ENCODE results near the gene PTPRN2.
"Not testable (repeated sequence)": the region's sequence is repeated elsewhere in the genome, so short reads cannot be mapped to it uniquely, and the experiment has no call there.

PTPRN2 gene

DNA sequence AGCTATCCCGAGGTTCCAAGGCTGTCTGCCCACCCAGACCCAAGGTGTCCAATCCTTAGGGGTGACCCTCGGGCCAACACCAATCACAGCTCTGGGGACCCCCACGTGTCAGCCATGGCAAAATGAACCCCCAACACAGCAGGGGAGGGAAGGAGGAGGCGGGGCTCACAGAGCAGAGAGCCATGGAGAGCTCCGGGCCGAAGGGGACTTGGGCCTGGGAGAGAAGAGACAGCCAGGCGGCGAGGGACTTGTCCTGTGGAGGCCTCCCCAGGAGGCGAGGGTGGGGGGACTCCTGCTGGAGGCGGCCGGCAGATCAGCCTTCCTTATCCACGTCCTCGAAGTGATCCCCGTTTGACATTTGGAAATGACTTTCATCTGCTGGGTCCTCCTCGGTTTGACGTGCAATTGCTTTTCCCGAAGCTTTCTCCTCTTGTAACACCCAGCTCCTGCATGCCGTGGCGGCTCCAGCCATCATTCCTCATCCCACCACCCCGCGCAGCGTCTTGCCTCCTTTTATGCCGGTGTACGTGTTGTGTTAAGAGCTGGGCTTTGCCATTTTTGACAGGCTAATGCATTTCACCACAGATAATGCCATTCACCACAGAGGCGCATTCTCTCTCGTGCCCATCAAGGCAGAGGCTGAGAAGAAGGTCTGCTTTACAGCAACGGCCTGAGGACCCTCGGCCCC is 913.5 kb downstream of the PTPRN2 start:
- no peak for DNase-seq

DNA sequence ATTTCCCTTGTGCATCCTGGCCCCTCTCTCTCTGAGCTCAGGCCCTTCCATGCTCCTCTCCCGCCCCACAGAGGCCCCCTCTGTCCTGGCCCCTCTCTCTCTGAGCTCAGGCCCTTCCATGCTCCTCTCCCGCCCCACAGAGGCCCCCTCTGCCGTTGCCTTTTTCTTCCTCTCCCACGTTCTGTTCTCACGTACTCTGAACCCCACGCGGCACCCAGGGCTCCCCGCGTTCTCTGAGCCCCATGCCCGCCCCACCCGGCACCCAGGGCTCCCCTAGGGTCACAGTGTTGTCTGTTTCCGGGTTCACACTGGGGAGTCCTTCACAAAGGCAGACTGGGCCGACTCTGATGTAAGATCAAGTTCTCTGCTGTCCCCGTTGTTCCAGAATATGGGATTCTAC is 914.0 kb downstream of the PTPRN2 start:
- no peak for DNase-seq

DNA sequence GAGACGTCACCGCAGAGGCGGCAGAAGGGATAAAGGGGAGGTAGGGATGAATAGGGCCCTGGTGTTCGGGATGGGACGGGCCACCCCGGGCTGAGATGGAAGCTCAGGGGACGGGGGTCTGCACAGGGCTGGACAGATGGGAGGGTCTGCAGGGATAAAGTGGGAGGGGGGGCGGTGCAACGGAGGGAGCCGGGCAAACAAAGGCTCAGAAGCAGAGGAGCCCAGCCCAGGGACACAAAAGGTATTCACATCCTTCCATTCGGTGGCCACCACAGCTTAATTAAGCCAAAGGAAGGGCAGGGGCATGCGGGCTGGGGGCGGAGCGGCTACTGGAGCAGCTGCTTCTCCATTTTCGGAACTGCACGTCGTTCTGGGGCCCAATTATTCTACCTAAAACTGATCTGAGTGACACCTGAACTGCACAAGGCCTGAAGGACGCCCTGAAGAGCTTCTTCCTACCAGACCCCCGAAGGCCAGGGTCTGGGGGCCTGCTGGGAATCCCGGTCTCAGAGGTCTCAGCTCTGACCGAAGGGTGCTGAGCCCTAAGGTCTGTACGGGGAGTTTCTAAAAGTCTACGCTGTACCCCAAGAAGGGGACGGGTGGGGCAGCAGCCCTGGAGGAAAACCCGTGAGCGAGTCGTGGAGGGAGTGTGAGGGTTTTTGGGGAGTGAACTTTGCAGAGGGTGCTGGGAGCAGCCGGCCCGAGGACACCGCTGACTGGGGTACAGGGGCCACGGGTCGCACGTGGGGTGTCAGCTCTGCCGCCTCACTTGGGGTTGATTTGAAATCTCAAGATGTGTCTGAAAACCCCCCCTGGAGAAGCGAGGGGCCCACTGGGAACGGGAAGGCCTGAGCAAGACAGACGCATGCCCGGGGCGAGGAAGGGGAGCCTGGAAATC is 916.0 kb downstream of the PTPRN2 start:
- DNase-seq, result no peak

DNA sequence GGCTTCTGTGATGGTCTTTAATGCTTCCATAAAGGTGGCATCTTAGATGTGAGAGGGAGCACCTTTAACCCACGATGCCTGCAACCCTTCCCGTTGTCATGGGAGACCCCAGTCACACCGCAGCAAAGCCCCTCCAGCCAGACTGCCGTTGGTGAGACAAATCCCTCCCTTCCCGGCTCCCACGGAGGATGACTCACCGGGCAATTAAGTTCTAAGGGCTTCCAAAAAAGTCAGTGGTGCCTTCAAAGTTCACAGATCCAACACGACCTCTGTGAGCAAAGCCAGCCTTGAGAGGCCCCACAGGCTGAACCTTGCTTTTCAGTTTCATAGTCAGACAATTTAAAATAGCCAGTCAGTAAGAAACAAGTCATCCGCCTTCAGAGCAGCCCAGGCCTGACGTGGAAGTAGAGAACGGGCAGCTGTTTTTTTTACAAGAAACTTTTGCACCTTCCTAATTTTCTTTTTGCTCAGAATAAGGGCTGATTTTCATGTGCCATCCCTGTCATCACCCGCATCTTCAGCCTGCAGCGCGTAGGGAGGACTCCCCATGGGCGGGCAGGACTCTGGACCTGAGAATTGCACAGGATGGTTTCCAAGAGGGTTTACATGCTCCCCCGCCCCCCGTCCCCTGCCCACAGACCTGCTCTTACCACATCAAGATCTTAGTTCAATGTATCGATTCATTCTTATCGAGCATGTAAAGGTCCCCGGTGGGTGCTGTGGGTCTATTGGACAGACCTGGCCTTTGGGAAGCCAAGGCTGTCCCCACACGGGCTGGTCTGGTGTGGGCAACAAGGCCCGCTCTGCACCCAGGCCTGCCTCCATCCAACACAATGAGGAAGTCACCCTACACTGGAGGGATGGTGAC is 916.9 kb downstream of the PTPRN2 start:
- no peak for DNase-seq

DNA sequence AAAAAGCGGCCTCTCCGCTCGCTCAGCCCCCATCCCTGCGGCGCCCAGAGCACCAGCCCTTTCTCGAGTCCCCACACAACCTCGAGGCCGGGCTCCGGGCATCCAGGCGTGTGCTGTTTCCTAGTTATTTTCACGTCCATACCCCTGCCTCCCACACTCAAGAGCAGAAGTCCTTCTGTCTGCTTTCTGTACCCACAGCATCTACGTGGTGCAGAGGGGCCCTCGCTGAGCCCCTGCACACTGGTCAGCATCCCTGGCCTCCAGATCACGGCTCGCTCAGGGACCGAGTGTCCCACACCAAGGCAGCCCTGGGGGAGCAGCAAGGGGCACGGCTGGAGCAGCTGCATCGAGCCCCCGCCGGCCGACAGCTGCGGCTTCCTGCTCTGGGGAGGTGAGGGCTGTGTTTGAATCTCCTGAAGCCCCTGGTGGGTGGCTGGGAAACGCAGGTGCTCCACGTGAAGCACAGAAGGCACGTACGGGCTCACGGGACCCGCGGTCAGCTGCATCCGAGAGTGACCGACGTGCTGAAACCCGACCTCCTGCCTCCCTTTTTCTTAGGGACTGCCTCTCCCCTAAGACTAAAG is 917.8 kb downstream of the PTPRN2 start:
- no peak for DNase-seq

DNA sequence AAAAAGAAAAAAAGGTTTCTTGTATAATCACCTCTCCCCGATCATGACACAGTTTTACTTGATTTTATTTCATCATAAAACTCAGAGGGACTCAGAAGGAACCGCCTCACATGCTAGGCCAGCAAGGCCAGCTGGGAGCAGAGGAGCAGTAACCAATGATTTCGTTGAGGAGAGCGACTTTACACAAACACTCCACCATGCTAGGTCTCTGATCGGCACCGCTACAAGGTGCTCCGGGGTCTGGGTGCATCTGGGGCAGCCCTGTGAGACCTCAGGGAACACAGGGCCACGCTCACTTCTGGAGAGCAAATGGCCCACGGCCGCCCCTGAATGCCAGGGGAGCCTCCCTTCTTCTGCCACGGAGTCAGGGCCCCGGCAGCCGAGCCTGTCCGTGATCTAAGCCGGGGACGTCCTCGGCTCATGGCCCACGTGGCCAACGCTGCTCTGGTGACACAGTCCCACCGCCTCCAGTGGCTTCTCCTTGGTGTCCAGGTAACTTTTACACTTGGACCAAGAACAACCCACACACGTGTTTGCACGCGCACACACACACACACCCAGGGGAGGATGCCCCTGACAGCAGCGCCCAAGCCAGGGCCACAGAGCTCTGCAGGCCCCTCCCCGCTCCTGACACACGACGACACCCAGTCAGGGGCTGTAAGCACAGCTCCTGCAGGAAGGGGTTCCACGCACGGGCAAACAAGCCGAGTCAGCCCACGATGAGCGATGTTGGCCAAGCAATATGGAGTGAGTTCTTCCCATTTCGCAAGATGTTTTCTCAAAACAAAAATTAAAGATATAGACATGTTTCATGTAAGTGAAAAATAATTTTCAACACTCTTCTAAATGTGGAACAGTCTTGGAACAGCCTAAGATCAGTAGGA is 918.5 kb downstream of the PTPRN2 start:
- no peak for DNase-seq

DNA sequence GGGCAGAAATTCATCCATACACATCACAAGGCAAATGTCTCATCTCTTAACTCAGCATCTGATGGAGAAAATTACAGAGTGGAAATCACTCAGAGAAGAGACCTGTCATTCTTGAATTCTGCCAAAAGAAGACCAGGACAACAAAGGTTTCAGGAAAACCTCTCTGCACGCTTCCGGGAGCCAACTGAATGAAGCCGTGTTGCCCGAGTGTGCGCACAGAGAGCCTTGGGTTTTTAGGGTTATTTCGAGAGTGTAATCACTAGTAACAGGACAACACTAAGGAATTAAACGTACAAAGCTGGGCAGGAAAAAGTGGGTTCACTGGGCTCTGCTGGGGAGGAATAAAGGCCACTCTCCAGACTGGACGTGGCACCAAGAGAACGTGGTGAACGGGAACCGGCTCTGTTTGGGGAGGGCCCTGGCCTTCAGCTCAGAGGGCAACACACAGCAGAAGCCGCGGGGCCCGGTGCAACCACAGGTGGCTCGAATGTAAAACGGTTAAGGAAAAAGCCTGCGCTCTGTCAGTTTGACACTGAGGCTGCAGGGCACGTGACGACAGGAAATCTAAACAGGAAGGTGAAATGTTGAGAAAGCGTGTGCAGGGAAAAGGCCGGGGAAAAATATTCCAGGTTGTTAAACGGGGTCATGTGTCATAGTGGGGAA is 919.3 kb downstream of the PTPRN2 start:
- no peak for DNase-seq

DNA sequence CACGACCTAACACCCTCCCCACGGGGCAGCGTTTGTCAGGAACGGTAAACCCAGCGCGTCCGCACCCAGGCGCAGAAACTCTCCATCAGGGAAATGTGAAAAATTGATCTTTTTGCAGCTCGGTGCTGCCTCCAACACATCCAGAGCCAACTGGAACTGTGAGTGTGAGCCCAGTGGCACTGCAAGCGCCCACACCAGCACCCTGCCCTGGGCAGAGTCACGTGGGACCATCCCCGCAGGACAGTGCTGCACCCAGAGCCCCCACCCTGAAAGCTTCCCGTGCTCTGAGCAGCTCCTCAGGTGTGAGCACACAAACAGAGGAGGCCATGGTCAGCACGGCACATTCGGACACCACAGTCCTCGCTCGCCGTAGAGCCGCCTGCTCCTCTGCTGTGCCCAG is 919.9 kb downstream of the PTPRN2 start:
- no peak for DNase-seq

DNA sequence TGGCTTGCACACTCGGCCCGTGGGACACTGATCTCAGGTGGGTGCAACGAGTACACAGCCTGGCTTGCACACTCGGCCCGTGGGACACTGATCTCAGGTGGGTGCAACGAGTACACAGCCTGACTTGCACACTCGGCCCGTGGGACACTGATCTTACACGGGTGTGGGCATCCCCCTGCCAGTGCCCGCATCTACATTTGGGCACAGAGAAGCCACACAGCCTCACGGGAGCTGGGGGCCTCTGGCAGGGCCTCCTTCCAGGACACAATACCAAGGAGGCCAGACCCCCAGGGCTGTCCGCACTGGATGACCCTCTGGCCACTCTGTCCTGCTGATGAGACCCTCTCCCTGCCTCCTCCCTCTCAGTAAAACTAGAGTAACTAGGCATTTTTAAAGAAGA is 920.4 kb downstream of the PTPRN2 start:
- no peak for DNase-seq

DNA sequence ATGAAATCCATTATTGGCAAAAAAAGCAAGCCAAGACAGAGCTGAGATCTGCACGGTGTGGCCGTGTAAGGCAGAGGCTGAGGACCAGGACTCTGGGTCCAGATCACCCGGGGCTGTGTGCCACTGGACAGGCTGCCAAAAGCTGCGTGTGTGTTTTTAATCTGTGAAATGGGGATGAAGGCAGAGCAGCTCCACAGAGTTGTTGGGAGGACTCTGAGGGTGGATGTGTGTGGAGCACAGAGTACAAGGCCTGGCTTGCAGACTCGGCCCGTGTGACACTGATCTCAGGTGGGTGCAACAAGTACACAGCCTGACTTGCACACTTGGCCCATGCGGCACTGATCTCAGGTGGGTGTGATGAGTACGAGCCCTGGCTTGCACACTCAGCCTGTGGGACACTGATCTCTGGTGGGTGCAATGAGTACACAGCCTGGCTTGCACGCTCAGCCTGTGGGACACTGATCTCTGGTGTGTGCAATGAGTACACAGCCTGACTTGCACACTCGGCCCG is 921.0 kb downstream of the PTPRN2 start:
- no peak for DNase-seq

DNA sequence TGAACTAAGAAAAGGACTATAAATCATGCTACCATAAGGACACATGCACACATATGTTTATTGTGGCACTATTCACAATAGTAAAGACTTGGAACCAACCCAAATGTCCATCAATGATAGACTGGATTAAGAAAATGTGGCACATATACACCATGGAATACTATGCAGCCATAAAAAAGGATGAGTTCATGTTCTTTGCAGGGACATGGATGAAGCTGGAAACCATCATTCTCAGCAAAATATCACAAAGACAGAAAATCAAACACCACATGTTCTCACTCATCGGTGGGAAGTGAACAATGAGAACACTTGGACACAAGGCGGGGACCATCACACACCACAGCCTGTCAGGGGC is 922.0 kb downstream of the PTPRN2 start:
- not testable (repeated sequence) for DNase-seq

DNA sequence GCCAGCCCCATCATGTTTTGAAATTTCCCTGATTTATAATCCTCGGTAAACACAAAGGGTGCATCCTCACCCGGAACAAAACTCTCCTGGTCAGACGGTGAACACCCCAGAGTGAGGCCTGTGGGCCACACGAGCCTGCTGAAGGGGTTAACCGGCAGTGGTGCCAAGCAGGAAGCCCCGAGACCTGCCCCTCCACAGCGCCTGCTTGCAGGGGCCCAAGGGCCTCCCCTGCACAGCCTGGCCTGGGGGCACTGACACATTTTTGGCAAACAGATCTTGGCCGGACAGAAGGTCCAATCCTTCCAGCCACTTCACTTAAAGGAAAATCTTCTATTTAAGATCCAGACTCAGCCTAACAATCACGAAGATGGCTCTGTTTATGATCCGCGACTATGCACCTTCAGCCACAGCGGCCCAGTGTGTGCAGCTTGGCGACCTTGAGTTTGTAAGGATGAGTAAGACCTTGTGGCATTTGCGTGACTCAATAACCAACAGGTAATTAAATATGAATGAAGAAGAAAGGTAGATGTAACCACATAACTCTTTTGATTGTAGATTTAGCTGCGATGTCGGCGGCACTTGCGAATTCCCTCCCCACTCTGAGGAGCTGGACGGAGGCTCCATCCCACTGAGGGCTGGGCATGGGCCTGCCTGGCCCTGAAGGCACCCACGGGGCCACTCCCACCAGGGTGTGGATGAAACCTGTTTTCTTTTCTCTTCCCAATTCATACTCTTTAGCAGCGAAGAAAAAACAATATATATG is 922.6 kb downstream of the PTPRN2 start:
- no peak for DNase-seq

DNA sequence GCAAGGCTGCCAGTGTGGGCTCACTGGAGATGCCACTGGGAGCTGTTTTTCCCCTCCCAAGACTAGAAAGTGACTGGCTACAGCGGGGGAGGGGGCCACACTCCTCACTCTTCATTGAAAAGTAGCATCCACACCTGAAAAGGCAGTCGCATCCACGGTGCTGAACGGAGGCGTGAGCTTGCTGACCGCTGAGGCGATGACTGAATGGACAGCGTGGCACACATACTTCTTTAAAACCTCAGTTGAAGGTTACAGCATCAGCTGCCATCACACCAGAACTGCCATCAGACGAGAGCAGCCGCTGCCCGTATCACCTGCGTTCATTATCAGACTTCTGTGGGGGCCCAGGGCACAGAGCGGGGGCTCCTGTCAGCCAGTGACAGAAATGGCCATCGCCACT is 923.6 kb downstream of the PTPRN2 start:
- DNase-seq, result no peak

DNA sequence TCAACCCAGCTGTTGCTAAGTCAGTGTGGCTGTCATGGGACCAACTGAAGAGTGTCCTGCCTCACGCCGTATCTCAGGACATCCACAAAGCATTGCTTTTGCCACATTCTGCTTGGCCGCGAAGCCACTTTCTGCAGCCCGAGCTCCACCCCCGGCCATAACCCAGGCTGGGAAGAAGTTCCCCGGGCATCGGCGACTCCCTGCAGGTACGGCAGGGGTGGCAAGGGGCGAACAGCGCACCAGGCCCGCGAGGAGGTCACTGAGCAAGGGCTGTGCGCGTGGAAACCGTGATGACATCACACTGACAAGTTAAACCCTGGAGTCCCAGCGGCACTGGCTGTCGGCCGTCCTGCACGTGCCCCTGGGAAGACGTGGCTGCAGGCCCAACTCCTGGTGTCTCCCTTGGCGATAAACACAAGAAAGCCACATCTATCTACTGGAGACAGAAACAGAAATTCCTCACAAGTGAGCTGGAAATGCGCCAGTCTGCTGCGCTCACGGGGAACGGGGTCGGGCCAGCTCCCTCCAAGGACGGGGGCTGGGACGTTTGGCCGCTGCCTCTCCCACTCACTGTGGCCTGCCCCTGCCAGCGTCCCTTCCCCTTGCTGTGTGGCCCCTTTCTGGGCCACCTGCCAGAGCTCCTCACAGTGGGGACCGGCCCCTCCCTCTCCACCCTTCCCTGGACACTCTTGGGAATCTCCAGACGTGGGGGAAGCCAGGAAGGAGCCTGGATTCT is 924.5 kb downstream of the PTPRN2 start:
- DNase-seq, result no peak

DNA sequence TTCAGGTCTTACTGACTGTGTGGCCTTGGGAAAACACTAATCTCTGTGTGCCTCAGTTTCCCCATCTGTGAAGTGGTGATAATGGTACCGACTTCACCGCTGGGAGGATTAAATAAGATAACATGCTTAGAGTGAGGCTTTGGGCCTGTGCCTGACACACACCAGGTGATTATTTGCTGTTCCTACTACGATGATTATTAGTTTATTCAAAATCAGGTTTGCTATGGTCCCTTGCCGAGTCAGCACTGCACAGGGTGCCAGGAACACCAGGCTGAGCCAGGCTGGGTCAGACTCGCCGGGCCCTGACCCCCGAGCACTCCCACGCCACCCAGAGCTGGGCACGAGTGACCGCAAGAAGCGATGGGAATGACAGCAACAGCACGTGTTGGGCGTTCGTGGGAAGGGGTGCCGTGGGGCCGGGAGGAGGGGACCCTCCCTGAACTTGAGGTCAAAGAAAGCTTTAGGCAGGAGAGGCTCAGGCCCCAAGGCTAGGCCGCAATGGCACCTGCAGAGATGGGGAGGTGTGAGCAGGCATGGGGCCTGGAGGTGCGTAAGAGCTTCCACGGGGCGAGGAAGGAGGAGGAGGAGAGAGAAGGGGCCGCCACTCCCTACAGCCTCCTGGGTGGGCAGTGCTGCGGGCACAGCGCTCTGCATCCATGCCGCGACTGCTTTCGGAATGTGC is 925.4 kb downstream of the PTPRN2 start:
- no peak for DNase-seq

DNA sequence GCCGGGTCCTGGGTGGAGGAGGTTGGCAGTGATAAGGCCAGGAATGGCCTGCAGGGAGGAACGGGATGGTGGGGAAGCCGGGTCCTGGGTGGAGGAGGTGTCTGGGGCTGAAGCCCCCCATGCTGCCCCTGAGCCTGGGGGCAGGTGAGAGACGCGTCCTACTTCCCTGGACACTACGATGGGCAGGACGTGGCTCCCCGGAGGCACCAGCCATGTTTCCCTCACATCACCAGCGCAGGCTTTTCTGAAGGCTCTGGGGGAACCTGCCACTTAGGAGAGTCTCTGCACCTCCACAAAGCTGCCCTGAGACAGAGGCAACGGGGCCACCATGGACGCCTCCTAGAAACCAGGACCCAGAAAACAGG is 926.0 kb downstream of the PTPRN2 start:
- DNase-seq, result no peak

DNA sequence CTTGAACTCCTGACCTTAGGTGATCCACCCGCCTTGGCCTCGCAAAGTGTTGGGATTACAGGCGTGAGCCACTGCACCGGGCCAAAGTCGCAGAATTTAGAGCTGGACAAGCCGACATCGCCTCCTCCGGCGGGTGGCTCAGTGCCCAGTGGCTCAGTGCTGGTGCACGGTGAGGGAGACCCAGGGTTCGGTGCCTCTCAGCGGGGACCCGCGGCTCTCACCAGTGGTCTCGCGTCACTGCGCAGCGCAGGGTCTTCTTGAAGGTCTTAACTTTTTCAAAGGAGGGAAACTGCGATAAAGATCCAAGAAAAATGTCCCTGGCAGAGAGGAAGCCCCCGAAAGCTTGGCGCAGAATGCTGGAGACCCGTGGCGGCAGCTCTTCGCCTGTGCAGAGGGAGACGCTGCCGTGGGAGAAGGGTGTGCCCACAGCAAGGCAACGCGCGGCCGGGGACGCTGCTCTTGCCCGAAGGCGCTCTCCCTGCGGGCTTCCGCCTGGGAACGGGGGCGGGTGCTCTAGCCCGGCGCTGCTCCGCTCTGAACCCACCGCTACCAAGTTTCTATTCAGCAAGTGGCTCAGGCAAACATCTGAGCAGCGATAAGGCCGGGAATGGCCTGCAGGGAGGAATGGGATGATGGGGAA is 926.5 kb downstream of the PTPRN2 start:
- no peak for DNase-seq

DNA sequence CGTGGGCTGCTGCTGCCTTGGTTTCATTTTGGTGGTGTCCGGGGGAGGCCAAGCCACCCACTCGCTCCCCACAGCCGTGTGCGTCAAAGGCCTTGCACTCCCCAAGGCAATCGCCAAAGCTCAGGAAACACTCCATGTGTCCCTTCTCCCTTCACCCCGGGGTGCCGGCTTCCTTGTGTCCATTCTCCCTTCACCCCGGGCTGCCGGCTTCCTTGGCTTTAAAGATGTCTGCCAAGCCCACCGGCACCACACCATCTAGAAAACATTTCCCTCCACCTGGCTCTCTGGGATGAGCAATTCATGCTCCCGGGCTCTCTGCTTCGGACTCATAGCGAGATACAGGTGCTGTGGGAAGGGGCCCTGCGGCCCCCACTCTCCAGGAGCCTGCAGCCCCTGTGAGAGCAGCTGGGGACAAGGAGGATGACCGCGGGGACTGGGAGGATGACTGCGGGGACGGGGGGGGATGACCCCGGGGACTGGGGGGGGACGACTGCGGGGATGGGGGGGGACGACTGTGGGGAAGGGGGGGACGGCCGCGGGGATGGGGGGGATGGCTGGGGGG is 928.7 kb downstream of the PTPRN2 start:
- DNase-seq, result no peak

Measured in fibroblast of upper back skin (primary cell).